HG03432 (cell line): ENCODE measurements around the gene POU5F2.

Experiments used
- ATAC-seq: cut with Tn5 transposase; IDR thresholded peaks from one replicate; pipeline ENCODE4 v1.9.1; 2021; ENCODE audit warnings: mild to moderate bottlenecking, moderate library complexity; ENCODE audit not compliant: unreplicated experiment

POU5F2 gene

DNA sequence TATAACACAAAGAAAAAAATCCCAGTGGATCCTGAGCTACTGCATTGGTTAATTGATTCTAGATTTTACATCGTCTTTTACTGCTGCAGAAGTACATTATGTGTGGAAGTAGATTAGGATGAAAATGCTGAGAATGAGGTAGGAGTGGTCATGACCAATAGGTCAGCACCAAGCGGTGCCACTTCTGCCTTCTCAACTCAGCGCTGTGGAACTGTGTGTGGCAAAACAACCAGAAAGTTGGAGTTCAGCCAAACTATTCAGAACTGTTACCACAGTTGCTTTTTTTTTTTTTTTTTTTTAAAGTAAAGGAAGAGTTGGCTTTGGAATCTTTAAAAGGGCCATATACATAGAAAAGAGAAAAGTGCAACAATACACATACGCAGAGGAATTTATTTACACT is 24.2 kb downstream of the POU5F2 start:
- ATAC-seq = no peak

DNA sequence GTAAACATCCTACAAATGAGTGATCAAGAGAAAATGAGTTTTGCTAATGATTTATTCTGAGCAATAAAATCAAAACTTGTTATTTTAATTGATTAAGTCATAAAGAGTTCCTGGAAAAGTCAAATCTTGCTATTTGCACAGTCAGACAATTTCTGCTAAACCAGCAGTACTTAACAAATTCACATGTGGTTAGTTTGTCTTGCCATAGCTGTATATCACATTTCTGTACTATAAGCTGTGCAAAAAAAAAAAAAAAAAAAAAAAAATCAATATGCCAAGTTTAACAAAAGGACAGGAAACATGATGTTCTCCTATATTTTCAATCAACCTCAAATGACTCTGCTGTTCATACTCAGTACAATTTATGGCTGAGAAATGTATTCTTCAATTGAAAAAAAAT is 24.9 kb downstream of the POU5F2 start:
- ATAC-seq = no peak

DNA sequence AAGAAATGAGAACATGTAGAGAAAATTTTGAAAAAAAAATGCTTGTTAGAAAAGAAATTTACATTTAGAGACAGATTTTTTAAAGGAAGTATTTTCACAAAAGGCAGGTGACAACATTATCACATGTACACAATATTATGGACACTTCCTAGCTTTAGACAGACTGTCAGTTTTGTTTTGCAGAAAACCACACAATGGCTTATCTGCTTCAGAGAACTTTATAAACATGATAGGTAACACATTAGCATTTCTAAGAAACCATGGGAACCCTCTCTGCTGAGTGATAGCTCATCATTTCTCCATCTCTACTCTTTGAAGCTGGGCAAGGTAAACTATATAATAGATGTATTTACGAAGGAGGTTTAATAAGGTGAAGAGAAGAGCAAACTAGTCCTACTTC is 25.6 kb downstream of the POU5F2 start:
- ATAC-seq = no peak

DNA sequence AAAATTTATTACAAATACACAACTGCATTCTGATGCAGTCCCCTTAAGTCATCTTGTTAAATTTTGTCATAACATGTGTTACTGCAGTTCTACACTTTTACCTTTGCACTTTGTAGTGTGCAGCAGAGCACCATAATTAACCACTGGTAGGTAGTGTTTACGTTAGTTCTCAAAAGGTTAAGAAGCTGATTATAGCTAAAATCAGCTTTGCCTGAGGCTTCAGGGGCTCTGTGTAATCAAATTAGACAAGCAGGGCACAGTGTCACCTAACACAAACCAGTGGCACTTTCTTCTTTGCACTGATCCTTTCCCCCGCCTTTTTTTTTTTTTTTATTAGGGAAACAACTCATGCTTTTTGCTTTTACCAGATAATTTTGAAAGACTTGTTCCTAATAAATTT is 26.1 kb downstream of the POU5F2 start:
- ATAC-seq = no peak

DNA sequence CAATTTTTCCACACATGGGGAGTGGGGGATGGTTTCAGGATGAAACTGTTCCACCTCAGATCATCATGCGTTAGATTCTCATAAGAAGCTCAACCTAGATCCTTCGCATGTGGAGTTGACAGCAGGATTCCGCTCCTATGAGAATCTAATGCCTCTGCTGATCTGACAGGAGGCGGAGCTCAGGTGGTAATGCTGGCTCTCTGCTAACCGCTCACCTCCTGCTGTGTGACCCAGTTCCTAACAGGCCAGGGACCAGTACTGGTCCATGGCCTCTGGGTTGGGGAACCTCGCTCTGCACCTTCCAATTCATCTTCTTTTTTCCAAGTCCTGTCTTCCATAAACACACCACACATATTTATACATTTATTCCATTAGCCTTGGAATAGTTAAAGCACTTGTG is 33.0 kb downstream of the POU5F2 start:
- no peak for ATAC-seq

DNA sequence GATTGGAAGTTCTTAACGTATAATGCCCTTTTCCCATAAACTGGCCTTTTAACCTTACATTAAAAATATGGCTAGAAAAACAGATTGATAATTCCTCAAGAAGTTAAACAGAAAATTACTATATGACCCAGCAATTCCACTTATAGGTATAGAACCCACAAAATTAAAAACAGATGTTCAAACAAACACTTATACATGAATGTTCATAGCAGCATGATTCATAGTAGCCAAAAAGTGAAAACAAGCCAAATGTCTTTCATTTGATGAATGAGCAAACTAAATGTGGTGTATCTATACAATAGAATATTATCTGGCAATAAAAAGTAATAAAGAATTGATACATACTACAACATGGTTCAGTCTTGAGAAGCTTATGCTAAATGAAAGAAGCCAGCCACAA is 35.5 kb downstream of the POU5F2 start:
- no peak for ATAC-seq

DNA sequence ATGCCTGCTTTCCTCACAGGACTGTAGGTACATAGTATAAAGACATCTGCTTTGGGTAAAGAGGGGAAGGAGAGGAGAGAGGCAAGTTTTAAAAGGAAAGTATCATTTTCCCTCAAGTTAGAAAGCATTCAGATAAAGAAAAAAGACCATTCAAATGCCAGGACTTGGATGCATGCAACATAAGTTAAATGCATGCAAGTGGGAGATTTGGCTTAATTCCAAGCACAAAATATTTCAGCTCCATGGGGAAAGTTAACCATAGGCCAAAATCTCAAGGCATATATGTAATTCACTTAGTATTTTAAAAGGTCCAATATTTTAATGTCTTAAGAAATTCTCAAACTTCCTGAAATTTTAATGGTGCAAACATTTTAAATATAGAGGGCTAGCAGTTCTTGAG is 36.4 kb downstream of the POU5F2 start:
- no peak for ATAC-seq

DNA sequence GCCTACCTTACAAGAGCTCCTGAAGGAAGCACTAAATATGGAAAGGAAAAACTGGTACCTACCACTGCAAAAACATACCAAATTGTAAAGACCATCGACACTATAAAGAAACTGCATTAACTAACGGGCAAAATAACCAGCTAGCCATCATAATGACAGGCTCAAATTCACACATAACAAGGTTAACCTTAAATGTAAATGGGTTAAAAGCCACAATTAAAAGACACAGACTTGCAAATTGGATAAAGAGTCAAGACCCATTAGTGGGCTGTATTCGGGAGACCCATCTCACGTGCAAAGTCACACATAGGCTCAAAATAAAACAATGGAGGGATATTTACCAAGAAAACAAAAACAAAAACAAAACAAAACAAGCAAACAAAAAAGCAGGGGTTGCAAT is 49.4 kb downstream of the POU5F2 start:
- no peak for ATAC-seq
